Muscle of leg (tissue), 11 donors: ENCODE measurements around the gene GNG3. TPM values are rescaled to one million over a fixed set of nuclear protein-coding genes. Genes with fewer than 3 reads are reported as not detected.

ENCODE experiments used
- DNase-seq: peaks from one replicate; pipeline ENCODE4 v3.0.0; 2013
- H3K27ac ChIP-seq: one replicate; pipeline ENCODE4 v1.5.1; 2013; ENCODE audit warnings: mild to moderate bottlenecking, low read length, control low read depth
- H3K27me3 ChIP-seq: one replicate; pipeline ENCODE4 v1.6.1; 2013; ENCODE audit warnings: low read length; ENCODE audit not compliant: control insufficient read depth, insufficient read depth
- H3K36me3 ChIP-seq: one replicate; pipeline ENCODE4 v1.6.1; 2013; ENCODE audit warnings: low read length; ENCODE audit not compliant: control insufficient read depth, insufficient read depth
- H3K4me1 ChIP-seq: one replicate; pipeline ENCODE4 v1.6.1; 2013; ENCODE audit warnings: low read length; ENCODE audit not compliant: control insufficient read depth, insufficient read depth
- H3K4me3 ChIP-seq: one replicate; pipeline ENCODE4 v1.5.1; 2013; ENCODE audit warnings: low read length, control low read depth
- H3K9me3 ChIP-seq: replicated peaks from 2 replicates; pipeline ENCODE4 v1.6.1; 2013; ENCODE audit warnings: low read depth, low read length; ENCODE audit not compliant: control insufficient read depth
- WGBS: methylation state at CpG from one replicate; pipeline ENCODE4 v1.1.5; 2013; ENCODE audit warnings: missing lambda C conversion rate; ENCODE audit not compliant: insufficient coverage; 5-methylcytosine and 5-hydroxymethylcytosine counted together
- polyA plus RNA-seq, 8 donors: library from polyadenylated mRNA; unstranded; fragments of 120-200 nt; gene quantifications; one replicate each; pipeline versions ENCODE4 v1.2.1 to v1.2.3, GENCODE V29; 2013; ENCODE audit warnings: inconsistent platforms in 1 of 8, low replicate concordance in 1 of 8; ENCODE audit not compliant: insufficient read length in 8 of 8, insufficient read depth in 1 of 8
- total RNA-seq: library from RNA; stranded (reverse); fragments of 120-200 nt; gene quantifications from one replicate; pipeline ENCODE4 v1.2.4, GENCODE V29; 2013

GNG3 gene
- total and polyA plus RNA-seq, 9 donors = 0.28 to 1.5 (median 0.48) TPM; not detected in 1

DNA sequence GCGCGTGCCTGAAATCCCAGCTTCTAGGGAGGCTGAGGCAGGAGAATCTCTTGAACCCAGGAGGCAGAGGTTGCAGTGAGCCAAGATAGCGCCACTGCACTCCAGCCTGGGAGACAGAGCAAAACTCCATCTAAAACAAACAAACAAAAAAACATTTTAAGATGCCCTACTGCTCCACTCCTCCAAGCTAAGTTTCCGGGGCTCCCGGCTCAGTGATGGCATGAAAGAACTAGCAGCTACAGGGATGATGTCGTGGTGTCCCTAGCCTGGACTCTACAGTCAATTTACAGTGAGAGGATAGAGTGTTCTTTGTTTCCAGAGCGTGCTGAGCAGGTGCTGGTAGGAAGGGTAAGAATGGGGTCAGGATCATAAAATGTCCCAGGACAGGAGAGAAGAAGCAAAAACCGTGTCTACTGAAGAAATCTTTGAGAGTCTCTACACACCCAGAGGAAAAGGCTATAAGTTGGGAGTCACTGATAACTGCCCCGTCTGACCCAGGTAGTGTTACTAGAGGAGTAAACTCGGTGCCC lies 47.7 kb downstream of the GNG3 start:
- H3K27ac ChIP-seq = no peak overlapping the region
- peaks cover 18% of the 10 kb centered on the region for H3K36me3 ChIP-seq
- DNase-seq = no peak
- no peaks in the 10 kb centered on the region for H3K9me3 ChIP-seq
- H3K4me1 ChIP-seq = peaks cover 15% of the 10 kb centered on the region
- 90% methylated on average over 2 of the region's 10 CpGs for WGBS
- no peak overlapping the region for H3K4me3 ChIP-seq
- H3K27me3 ChIP-seq = no peaks in the 10 kb centered on the region

DNA sequence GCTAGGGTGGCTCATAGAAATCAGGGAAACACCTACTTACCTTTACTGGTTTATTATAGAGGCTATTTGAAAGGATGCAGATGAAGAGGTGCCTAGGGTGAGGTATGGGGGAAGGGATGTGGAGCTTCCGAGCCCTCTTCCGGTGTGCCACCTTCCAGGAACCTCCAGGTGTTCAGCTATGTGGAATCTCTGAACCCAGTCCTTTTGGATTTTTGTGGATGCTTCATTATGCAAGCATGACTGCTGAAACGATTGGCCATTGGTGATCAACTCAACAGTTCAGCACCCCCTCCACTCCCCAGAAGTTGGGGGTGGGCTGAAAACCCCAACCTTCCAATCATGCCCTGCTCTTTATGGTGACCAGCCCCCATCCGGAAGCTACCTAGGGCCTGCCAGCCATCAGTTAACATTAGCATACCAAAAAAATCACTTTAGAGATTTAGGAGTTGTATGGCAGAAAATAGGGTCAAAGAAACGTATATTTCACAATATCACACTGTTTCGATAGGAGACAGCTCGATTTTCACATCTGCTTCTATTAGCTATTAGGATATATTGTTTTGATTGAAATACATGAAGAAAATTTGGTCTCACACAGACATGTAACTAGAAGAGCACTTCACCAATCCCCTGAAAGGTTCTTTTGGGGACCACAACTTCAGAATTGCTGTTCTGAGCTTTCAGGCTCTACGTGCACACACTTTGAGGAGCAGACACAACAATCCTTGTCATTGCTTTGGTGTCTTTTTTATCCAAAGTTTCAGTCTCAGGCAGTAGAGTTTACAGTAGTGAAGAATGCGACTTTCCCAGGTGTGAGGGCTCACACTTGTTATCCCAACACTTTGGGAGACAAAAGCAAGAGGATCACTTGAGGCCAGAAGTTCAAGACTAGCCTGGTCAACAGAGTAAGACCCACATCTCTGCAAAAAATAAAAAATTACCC lies 50.6 kb downstream of the GNG3 start:
- no peak overlapping the region for H3K4me3 ChIP-seq
- H3K27ac ChIP-seq = no peak overlapping the region
- 28% methylated on average over 3 of the region's 9 CpGs for WGBS
- DNase-seq = no peak
- H3K36me3 ChIP-seq = peaks cover 7% of the 10 kb centered on the region
- peaks cover 24% of the 10 kb centered on the region for H3K4me1 ChIP-seq
- no peaks in the 10 kb centered on the region for H3K9me3 ChIP-seq
- no peaks in the 10 kb centered on the region for H3K27me3 ChIP-seq

Other genes with a start within 250 kb of the GNG3 start
- gene AHNAK, start 160.9 kb upstream of the GNG3 start, total RNA-seq = 378 TPM
- 100 to 1,000 TPM; 203 to 411 (median 313) TPM for gene AHNAK, start 160.9 kb upstream of the GNG3 start, polyA plus RNA-seq
- gene EEF1G, start 133.8 kb upstream of the GNG3 start, total RNA-seq = 3,686 TPM
- gene EEF1G, start 133.8 kb upstream of the GNG3 start, polyA plus RNA-seq = 1,000 to 10,000 TPM; 2,985 to 3,560 (median 3,353) TPM
- gene TUT1, start 116.2 kb upstream of the GNG3 start, total RNA-seq = 7.8 TPM
- gene TUT1, start 116.2 kb upstream of the GNG3 start, polyA plus RNA-seq = 10 to 100 TPM; 13.9 to 16.9 (median 14.7) TPM
- 43.3 TPM for gene MTA2, start 105.8 kb upstream of the GNG3 start, total RNA-seq
- gene MTA2, start 105.8 kb upstream of the GNG3 start, polyA plus RNA-seq = 10 to 100 TPM; 43.8 to 63.7 (median 48.2) TPM
- gene EML3, start 94.9 kb upstream of the GNG3 start, total RNA-seq = 10.7 TPM
- gene EML3, start 94.9 kb upstream of the GNG3 start, polyA plus RNA-seq = 10 to 100 TPM; 16.8 to 27.7 (median 20.3) TPM
- 3.3 TPM for gene ROM1, start 94.4 kb upstream of the GNG3 start, total RNA-seq
- gene ROM1, start 94.4 kb upstream of the GNG3 start, polyA plus RNA-seq = 1 to 10 TPM; 1.5 to 4.0 (median 2.5) TPM
- 18.7 TPM for gene B3GAT3, start 85.7 kb upstream of the GNG3 start, total RNA-seq
- 10 to 100 TPM; 19.9 to 27.2 (median 22.9) TPM for gene B3GAT3, start 85.7 kb upstream of the GNG3 start, polyA plus RNA-seq
- gene GANAB, start 61.1 kb upstream of the GNG3 start, total RNA-seq = 92.8 TPM
- gene GANAB, start 61.1 kb upstream of the GNG3 start, polyA plus RNA-seq = 100 to 1,000 TPM; 131 to 226 (median 179) TPM
- gene INTS5, start 54.4 kb upstream of the GNG3 start, total RNA-seq = 7.1 TPM
- 10 to 100 TPM in 7 of 8 donors, 1 to 10 TPM in 1; 9.4 to 13.8 (median 12.8) TPM for gene INTS5, start 54.4 kb upstream of the GNG3 start, polyA plus RNA-seq
- gene C11orf98, start 42.5 kb upstream of the GNG3 start, total RNA-seq = 33.4 TPM
- gene C11orf98, start 42.5 kb upstream of the GNG3 start, polyA plus RNA-seq = 10 to 100 TPM; 34.9 to 40.9 (median 37.8) TPM
- gene CSKMT, start 42.4 kb upstream of the GNG3 start, total RNA-seq = 7.6 TPM
- 1 to 10 TPM; 2.6 to 5.0 (median 3.8) TPM for gene CSKMT, start 42.4 kb upstream of the GNG3 start, polyA plus RNA-seq
- 8.9 TPM for gene UQCC3, start 36.0 kb upstream of the GNG3 start, total RNA-seq
- 1 to 10 TPM; 6.5 to 8.1 (median 7.9) TPM for gene UQCC3, start 36.0 kb upstream of the GNG3 start, polyA plus RNA-seq
- 2.8 TPM for gene LBHD1, start 35.4 kb upstream of the GNG3 start, total RNA-seq
- gene LBHD1, start 35.4 kb upstream of the GNG3 start, polyA plus RNA-seq = 1 to 10 TPM; 4.7 to 8.2 (median 6.2) TPM
- 81.6 TPM for gene UBXN1, start 28.6 kb upstream of the GNG3 start, total RNA-seq
- 100 to 1,000 TPM; 155 to 170 (median 162) TPM for gene UBXN1, start 28.6 kb upstream of the GNG3 start, polyA plus RNA-seq
- 31.6 TPM for gene LRRN4CL, start 18.1 kb upstream of the GNG3 start, total RNA-seq
- gene LRRN4CL, start 18.1 kb upstream of the GNG3 start, polyA plus RNA-seq = 10 to 100 TPM; 13.7 to 21.2 (median 16.3) TPM
- 26.5 TPM for gene BSCL2, start 252 bp upstream of the GNG3 start, total RNA-seq
- 10 to 100 TPM; 18.7 to 26.1 (median 21.5) TPM for gene BSCL2, start 252 bp upstream of the GNG3 start, polyA plus RNA-seq
- 8.6 TPM for gene HNRNPUL2, start 19.8 kb downstream of the GNG3 start, total RNA-seq
- gene HNRNPUL2, start 19.8 kb downstream of the GNG3 start, polyA plus RNA-seq = 10 to 100 TPM; 41.0 to 67.5 (median 49.4) TPM
- gene TTC9C, start 20.8 kb downstream of the GNG3 start, total RNA-seq = 29.5 TPM
- 10 to 100 TPM; 27.1 to 35.4 (median 29.3) TPM for gene TTC9C, start 20.8 kb downstream of the GNG3 start, polyA plus RNA-seq
- gene ZBTB3, start 46.5 kb downstream of the GNG3 start, total RNA-seq = 8.0 TPM
- gene ZBTB3, start 46.5 kb downstream of the GNG3 start, polyA plus RNA-seq = 1 to 10 TPM; 3.4 to 5.6 (median 4.1) TPM
- gene POLR2G, start 53.9 kb downstream of the GNG3 start, total RNA-seq = 115 TPM
- 100 to 1,000 TPM in 2 of 8 donors, 10 to 100 TPM in 6; 83.0 to 115 (median 91.1) TPM for gene POLR2G, start 53.9 kb downstream of the GNG3 start, polyA plus RNA-seq
- gene TAF6L, start 63.7 kb downstream of the GNG3 start, total RNA-seq = 17.6 TPM
- 10 to 100 TPM; 12.7 to 21.5 (median 17.0) TPM for gene TAF6L, start 63.7 kb downstream of the GNG3 start, polyA plus RNA-seq
- 22.1 TPM for gene TMEM179B, start 79.7 kb downstream of the GNG3 start, total RNA-seq
- gene TMEM179B, start 79.7 kb downstream of the GNG3 start, polyA plus RNA-seq = 10 to 100 TPM; 24.4 to 33.8 (median 29.8) TPM
- 17.2 TPM for gene TMEM223, start 84.3 kb downstream of the GNG3 start, total RNA-seq
- gene TMEM223, start 84.3 kb downstream of the GNG3 start, polyA plus RNA-seq = 10 to 100 TPM; 15.3 to 19.0 (median 16.3) TPM
- 24.3 TPM for gene NXF1, start 97.8 kb downstream of the GNG3 start, total RNA-seq
- 10 to 100 TPM; 60.5 to 73.1 (median 66.9) TPM for gene NXF1, start 97.8 kb downstream of the GNG3 start, polyA plus RNA-seq
- 26.8 TPM for gene STX5, start 124.4 kb downstream of the GNG3 start, total RNA-seq
- gene STX5, start 124.4 kb downstream of the GNG3 start, polyA plus RNA-seq = 10 to 100 TPM; 29.7 to 43.2 (median 36.0) TPM
- not detected for gene TEX54, start 125.2 kb downstream of the GNG3 start, total RNA-seq
- not detected for gene TEX54, start 125.2 kb downstream of the GNG3 start, polyA plus RNA-seq
- gene WDR74, start 131.9 kb downstream of the GNG3 start, total RNA-seq = 41.8 TPM
- gene WDR74, start 131.9 kb downstream of the GNG3 start, polyA plus RNA-seq = 10 to 100 TPM; 28.3 to 40.9 (median 34.1) TPM
- gene SLC3A2, start 173.2 kb downstream of the GNG3 start, total RNA-seq = 41.8 TPM
- 10 to 100 TPM; 38.1 to 55.4 (median 43.0) TPM for gene SLC3A2, start 173.2 kb downstream of the GNG3 start, polyA plus RNA-seq
- gene CHRM1, start 213.7 kb downstream of the GNG3 start, total RNA-seq = 0.04 TPM
- gene CHRM1, start 213.7 kb downstream of the GNG3 start, polyA plus RNA-seq = under 1 TPM in 5 of 8 donors, not detected in 3; 0.05 to 0.87 (median 0.23) TPM